Measurements from ENCODE around the gene SEMA3F. TPM values are rescaled to one million over a fixed set of nuclear protein-coding genes. Genes with fewer than 3 reads are reported as not detected.

Gene SEMA3F
- total RNA-seq, 1 donor from 2014 or later = 37.5 TPM

DNA sequence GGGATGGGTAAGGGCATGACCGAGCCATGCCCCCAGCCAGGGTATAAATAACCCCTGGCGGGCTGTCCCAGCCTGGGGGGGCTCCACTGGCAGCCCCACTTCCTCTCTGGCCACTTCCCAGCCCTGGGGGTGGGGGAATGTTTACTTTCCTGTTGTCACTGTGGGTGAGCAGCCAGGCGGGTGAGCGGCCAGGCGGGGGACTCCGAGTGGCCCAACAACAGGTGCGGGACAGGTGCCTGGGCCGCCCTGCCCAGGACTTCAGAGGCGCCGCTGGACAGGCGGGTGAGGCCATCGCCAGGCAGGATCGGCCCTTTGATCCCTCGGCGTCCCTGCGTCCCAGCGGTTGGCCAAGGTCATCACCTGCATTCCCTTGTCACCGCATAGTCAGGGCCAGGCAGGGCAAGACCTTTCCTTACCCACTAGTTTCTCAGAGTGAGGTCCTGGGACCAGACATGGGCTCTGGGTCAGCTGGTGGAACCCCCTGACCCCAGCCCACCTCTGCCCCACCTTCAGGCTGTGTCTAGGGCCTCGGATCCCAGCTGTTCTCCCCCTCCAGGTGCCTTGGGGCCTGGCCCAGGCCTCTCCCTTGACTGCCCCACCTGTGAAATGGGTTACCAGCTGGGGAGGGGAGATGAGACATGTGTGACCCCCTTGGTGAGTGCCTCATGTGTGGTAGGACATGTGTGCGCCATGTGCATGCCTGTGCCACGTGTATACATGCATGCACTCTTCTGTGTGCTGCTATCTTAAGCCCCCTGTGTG, 16.6 kb downstream of the SEMA3F start:
- H3K27ac Mint-ChIP-seq (ENCODE audit: unreplicated experiment) = no peak overlapping the region
- no peaks in the 10 kb centered on the region for H3K9me3 Mint-ChIP-seq (ENCODE audit: low read depth)
- TF ChIP-seq, protein P1, sequence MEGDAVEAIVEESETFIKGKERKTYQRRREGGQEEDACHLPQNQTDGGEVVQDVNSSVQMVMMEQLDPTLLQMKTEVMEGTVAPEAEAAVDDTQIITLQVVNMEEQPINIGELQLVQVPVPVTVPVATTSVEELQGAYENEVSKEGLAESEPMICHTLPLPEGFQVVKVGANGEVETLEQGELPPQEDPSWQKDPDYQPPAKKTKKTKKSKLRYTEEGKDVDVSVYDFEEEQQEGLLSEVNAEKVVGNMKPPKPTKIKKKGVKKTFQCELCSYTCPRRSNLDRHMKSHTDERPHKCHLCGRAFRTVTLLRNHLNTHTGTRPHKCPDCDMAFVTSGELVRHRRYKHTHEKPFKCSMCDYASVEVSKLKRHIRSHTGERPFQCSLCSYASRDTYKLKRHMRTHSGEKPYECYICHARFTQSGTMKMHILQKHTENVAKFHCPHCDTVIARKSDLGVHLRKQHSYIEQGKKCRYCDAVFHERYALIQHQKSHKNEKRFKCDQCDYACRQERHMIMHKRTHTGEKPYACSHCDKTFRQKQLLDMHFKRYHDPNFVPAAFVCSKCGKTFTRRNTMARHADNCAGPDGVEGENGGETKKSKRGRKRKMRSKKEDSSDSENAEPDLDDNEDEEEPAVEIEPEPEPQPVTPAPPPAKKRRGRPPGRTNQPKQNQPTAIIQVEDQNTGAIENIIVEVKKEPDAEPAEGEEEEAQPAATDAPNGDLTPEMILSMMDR (IDR thresholded peaks at IDR 0.05) = no peak
- no peaks in the 10 kb centered on the region for H3K27me3 Mint-ChIP-seq (ENCODE audit: low read depth)
- no peak overlapping the region for H3K4me3 Mint-ChIP-seq (ENCODE audit: unreplicated experiment)
- peaks cover 2% of the 10 kb centered on the region for H3K36me3 Mint-ChIP-seq (ENCODE audit: low read depth)
- DNase-seq (ENCODE audit: low spot score) = no peak
- peaks cover 17% of the 10 kb centered on the region for H3K4me1 Mint-ChIP-seq (ENCODE audit: low read depth)

DNA sequence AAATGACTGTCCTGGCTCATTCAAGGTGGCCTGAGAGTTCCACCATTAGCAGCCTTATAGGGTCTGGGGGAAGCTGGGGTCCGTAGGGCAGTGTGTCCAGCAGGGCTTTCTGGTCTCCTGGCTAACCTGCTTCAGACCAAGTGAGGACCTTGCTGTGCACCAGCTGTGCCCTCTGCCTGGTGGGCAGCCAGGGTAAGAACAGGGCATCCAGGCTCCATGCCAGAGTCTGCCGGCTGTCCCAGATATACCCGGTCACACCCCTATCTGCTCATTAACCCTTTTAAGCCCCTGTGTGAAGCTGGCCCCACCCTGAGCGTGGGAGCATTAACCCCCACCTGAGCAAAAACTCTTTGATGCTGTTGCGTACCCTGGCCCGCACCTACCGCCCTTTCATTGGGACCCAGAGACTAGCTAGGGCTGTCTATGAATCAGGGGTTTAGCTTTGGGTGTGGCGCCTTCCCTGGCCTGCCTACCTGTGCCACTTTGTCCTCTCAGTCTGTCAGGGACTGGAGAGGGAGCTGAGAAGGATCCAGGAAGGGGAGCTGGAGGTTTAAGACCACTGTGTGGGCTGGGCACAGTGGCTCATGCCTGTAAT, 17.6 kb downstream of the SEMA3F start:
- Mint-ChIP-seq H3K4me3 (ENCODE audit: unreplicated experiment) (no peak overlapping the region), H3K27me3 (ENCODE audit: low read depth) (no peaks in the 10 kb centered on the region), H3K4me1 (ENCODE audit: low read depth) (peaks cover 8% of the 10 kb centered on the region), H3K9me3 (ENCODE audit: low read depth) (no peaks in the 10 kb centered on the region), H3K36me3 (ENCODE audit: low read depth) (peaks cover 5% of the 10 kb centered on the region), H3K27ac (ENCODE audit: unreplicated experiment) (no peak overlapping the region)
- TF ChIP-seq, protein P1 (IDR thresholded peaks at IDR 0.05) = no peak
- no peak for DNase-seq (ENCODE audit: low spot score)

DNA sequence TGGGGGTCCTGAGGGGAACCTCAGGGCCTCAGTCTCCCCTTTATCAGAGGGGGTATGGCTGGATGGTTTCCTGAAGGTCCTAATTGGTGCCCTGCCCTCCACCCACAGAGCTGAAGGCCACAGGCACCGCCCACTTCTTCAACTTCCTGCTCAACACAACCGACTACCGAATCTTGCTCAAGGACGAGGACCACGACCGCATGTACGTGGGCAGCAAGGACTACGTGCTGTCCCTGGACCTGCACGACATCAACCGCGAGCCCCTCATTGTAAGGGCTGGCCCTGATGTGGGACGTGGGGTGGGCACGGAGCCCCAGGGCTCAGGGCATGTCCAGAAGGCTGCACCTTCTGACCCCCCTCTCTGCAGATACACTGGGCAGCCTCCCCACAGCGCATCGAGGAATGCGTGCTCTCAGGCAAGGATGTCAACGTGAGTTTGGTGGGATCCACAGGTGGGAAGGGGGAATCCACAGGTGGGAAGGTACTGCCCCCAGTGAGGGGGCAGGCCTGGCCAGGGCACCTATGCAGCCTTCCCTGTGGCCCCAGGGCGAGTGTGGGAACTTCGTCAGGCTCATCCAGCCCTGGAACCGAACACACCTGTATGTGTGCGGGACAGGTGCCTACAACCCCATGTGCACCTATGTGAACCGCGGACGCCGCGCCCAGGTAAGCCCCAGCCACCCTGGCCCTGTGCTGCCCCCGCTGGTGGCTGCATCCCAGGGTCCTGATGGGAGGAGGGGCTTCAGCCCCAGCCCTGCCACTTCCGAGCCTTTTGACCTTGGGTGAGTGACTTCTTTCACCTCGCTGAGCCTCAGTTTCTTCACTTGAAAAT, 18.8 kb downstream of the SEMA3F start:
- Mint-ChIP-seq H3K27ac (ENCODE audit: unreplicated experiment) (no peak overlapping the region), H3K27me3 (ENCODE audit: low read depth) (no peaks in the 10 kb centered on the region), H3K4me1 (ENCODE audit: low read depth) (peaks cover 4% of the 10 kb centered on the region), H3K36me3 (ENCODE audit: low read depth) (peaks cover 5% of the 10 kb centered on the region), H3K4me3 (ENCODE audit: unreplicated experiment) (no peak overlapping the region), H3K9me3 (ENCODE audit: low read depth) (no peaks in the 10 kb centered on the region)
- DNase-seq (ENCODE audit: low spot score) = no peak
- TF ChIP-seq, protein P1 (IDR thresholded peaks at IDR 0.05) = no peak

DNA sequence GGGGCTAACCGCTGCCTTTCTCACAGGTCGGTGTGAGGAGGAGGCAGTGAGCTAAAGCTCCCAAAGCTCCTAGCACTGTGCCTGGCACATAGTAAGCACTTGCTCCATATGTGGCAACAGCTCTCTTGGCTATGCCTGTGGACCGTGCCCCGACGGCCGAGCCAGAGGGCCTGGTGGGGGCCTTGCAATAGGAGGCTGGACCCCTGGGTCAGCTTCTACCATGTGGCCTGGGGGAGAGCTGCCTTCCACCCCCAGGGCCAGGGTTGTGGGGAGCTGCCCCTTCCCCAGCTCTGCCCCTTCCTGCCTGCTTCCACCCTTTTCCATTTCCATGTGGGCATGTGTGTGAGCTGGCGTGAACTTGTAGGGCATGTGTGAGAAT, 19.4 kb downstream of the SEMA3F start:
- H3K36me3 Mint-ChIP-seq (ENCODE audit: low read depth) = peaks cover 5% of the 10 kb centered on the region
- no peak overlapping the region for H3K4me3 Mint-ChIP-seq (ENCODE audit: unreplicated experiment)
- H3K27me3 Mint-ChIP-seq (ENCODE audit: low read depth) = no peaks in the 10 kb centered on the region
- no peak for DNase-seq (ENCODE audit: low spot score)
- TF ChIP-seq, protein P1 (IDR thresholded peaks at IDR 0.05) = no peak
- no peaks in the 10 kb centered on the region for H3K9me3 Mint-ChIP-seq (ENCODE audit: low read depth)
- H3K4me1 Mint-ChIP-seq (ENCODE audit: low read depth) = peaks cover 4% of the 10 kb centered on the region
- no peak overlapping the region for H3K27ac Mint-ChIP-seq (ENCODE audit: unreplicated experiment)

DNA sequence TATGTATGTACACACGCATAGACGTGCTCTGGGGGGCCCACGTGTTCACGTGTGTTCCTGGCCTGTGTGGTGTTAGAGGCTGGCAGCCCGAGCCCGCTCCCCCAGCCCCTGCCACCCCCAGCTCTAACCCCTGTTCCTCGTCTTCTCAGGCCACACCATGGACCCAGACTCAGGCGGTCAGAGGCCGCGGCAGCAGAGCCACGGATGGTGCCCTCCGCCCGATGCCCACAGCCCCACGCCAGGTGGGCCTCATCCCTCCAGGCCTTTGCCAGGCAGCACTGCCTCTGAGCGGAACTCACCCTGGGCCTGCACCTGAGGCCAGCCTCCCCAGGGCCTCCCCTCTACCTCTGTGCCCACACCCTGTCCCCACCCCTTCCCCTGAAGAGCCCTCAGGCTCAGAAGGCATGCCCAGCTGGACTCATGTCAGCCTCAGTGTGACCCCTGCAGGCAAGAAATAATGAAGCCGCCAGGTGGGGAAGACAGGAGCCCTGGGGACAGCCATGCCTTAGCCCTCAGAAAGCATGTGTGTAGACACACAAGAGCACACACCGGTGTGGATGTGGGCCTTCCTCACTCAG, 19.9 kb downstream of the SEMA3F start:
- Mint-ChIP-seq H3K27ac (ENCODE audit: unreplicated experiment) (no peak overlapping the region), H3K4me3 (ENCODE audit: unreplicated experiment) (no peak overlapping the region), H3K9me3 (ENCODE audit: low read depth) (no peaks in the 10 kb centered on the region), H3K36me3 (ENCODE audit: low read depth) (peaks cover 5% of the 10 kb centered on the region), H3K4me1 (ENCODE audit: low read depth) (peaks cover 4% of the 10 kb centered on the region), H3K27me3 (ENCODE audit: low read depth) (no peaks in the 10 kb centered on the region)
- no peak for DNase-seq (ENCODE audit: low spot score)
- TF ChIP-seq, protein P1 (IDR thresholded peaks at IDR 0.05) = no peak

Data from chondrocyte (in vitro differentiated cells).